DND-41 (cell line): ENCODE measurements around the gene PLEKHG3.
"Not testable (repeated sequence)": the region's sequence is repeated elsewhere in the genome, so short reads cannot be mapped to it uniquely, and the experiment has no call there.

ENCODE experiments used
- ATAC-seq: fragments of 200-7000 bp; cut with Tn5 transposase; 3 replicates; pipeline ENCODE4 v1.9.1; 2021; ENCODE audit warnings: low read depth; ENCODE audit not compliant: insufficient read depth
- DNase-seq: peaks from one replicate; pipeline ENCODE4 v3.0.0-alpha.2; 2020
- H2AFZ ChIP-seq: 2 replicates; pipeline ENCODE4 v1.6.0; 2012; ENCODE audit warnings: low read depth, low read length
- H3K27ac ChIP-seq: 2 replicates; pipeline ENCODE4 v1.5.1; 2012; ENCODE audit warnings: low read length, inconsistent platforms
- H3K27me3 ChIP-seq: fragments of 200-600 bp; sonication (generic); 2 replicates; pipeline ENCODE4 v1.6.0; 2012; ENCODE audit warnings: low read length, mild to moderate bottlenecking, inconsistent platforms; ENCODE audit not compliant: insufficient read depth, poor library complexity
- H3K36me3 ChIP-seq: 2 replicates; pipeline ENCODE4 v1.5.1; 2012; ENCODE audit warnings: low read length, inconsistent platforms; ENCODE audit not compliant: insufficient read depth
- H3K4me1 ChIP-seq: 2 replicates; pipeline ENCODE4 v1.5.1; 2012; ENCODE audit warnings: mild to moderate bottlenecking, low read length; ENCODE audit not compliant: insufficient read depth
- H3K4me2 ChIP-seq: 2 replicates; pipeline ENCODE4 v1.6.0; 2012; ENCODE audit warnings: mild to moderate bottlenecking, moderate library complexity, low read length, inconsistent platforms; ENCODE audit not compliant: insufficient read depth
- H3K4me3 ChIP-seq, 2 experiments: fragments of 200-600 bp in 1 of 2; shearing (Covaris generic) in 1 of 2; 2 replicates each; pipeline ENCODE4 v1.5.1; 2012 to 2016; ENCODE audit warnings: inconsistent platforms in 2 of 2, low read length in 2 of 2, mild to moderate bottlenecking in 2 of 2, low read depth in 1 of 2, moderate library complexity in 1 of 2
- H3K79me2 ChIP-seq: 2 replicates; pipeline ENCODE4 v1.6.0; 2012; ENCODE audit warnings: low read length, inconsistent platforms; ENCODE audit not compliant: insufficient read depth
- H3K9ac ChIP-seq: 2 replicates; pipeline ENCODE4 v1.6.0; 2012; ENCODE audit warnings: low read depth, mild to moderate bottlenecking, inconsistent platforms, low read length, moderate library complexity
- H3K9me3 ChIP-seq: 2 replicates; pipeline ENCODE4 v1.5.1; 2012; ENCODE audit warnings: low read length, moderate library complexity, mild to moderate bottlenecking, inconsistent platforms; ENCODE audit not compliant: insufficient read depth, severe bottlenecking
- H4K20me1 ChIP-seq: 2 replicates; pipeline ENCODE4 v1.6.0; 2012; ENCODE audit warnings: low read length; ENCODE audit not compliant: insufficient read depth
- CTCF ChIP-seq: IDR thresholded peaks from 2 replicates; pipeline ENCODE4 v1.5.1; 2012; ENCODE audit warnings: borderline replicate concordance, low read length, moderate library complexity, mild to moderate bottlenecking; ENCODE audit not compliant: poor library complexity, severe bottlenecking; ENCODE audit errors: extremely low read depth
- EZH2 ChIP-seq: IDR thresholded peaks from 3 replicates; pipeline ENCODE4 v1.6.1; 2012; ENCODE audit warnings: borderline replicate concordance, low read depth, mild to moderate bottlenecking, moderate library complexity, low read length, inconsistent platforms; ENCODE audit not compliant: severe bottlenecking

PLEKHG3 gene

GRCh38 chr14:64686282-64686615, 18.0 kb upstream of the PLEKHG3 start:
- Histone ChIP-seq H3K4me2 (no peak overlapping the region), H3K9me3 (no peaks in the 10 kb centered on the region), H3K79me2 (no peaks in the 10 kb centered on the region), H3K27me3 (peaks cover 5% of the 10 kb centered on the region), H2AFZ (no peak overlapping the region), H3K27ac (no peak overlapping the region), H3K4me3 (no peak overlapping the region), H3K36me3 (no peaks in the 10 kb centered on the region), H3K4me1 (no peaks in the 10 kb centered on the region), H3K9ac (no peak overlapping the region), H4K20me1 (no peaks in the 10 kb centered on the region)
- ATAC-seq (no peak), DNase-seq (no peak)
- TF ChIP-seq CTCF (no peak), EZH2 (no peak)

- H3K79me2 ChIP-seq, result no peaks in the 10 kb centered on the region
- no peaks in the 10 kb centered on the region for H3K36me3 ChIP-seq
- H3K9me3 ChIP-seq, result no peaks in the 10 kb centered on the region
- H3K27ac ChIP-seq, result no peak overlapping the region
- H3K4me1 ChIP-seq, result no peaks in the 10 kb centered on the region
- H2AFZ ChIP-seq, result no peak overlapping the region
- TF ChIP-seq CTCF (no peak), EZH2 (no peak)
- no peak overlapping the region for H3K9ac ChIP-seq
- no peak overlapping the region for H3K4me3 ChIP-seq
- no peaks in the 10 kb centered on the region for H4K20me1 ChIP-seq
- ATAC-seq (no peak), DNase-seq (no peak)
- no peak overlapping the region for H3K4me2 ChIP-seq
- H3K27me3 ChIP-seq, result peaks cover 12% of the 10 kb centered on the region
These were observed 16.2 kb upstream of the PLEKHG3 start for GRCh38 chr14:64688031-64688430.

- H3K4me2 ChIP-seq, result no peak overlapping the region
- no peak overlapping the region for H3K4me3 ChIP-seq
- no peaks in the 10 kb centered on the region for H3K36me3 ChIP-seq
- no peak overlapping the region for H3K27ac ChIP-seq
- H3K4me1 ChIP-seq, result no peaks in the 10 kb centered on the region
- H3K79me2 ChIP-seq, result no peaks in the 10 kb centered on the region
- H2AFZ ChIP-seq, result no peak overlapping the region
- no peak overlapping the region for H3K9ac ChIP-seq
- ATAC-seq, result no peak
- no peaks in the 10 kb centered on the region for H3K9me3 ChIP-seq
- peaks cover 18% of the 10 kb centered on the region for H3K27me3 ChIP-seq
- TF ChIP-seq CTCF (no peak), EZH2 (no peak)
- DNase-seq, result no peak
- no peaks in the 10 kb centered on the region for H4K20me1 ChIP-seq
These were observed 15.4 kb upstream of the PLEKHG3 start for GRCh38 chr14:64688811-64689281.

- no peak for DNase-seq
- Histone ChIP-seq H3K9ac (no peak overlapping the region), H3K4me1 (no peaks in the 10 kb centered on the region), H3K4me3 (no peak overlapping the region), H3K36me3 (no peaks in the 10 kb centered on the region), H3K27ac (no peak overlapping the region), H2AFZ (no peak overlapping the region), H3K79me2 (no peaks in the 10 kb centered on the region), H3K9me3 (no peaks in the 10 kb centered on the region), H3K27me3 (peaks cover 21% of the 10 kb centered on the region), H3K4me2 (no peak overlapping the region), H4K20me1 (no peaks in the 10 kb centered on the region)
- ATAC-seq, result no peak
- TF ChIP-seq EZH2 (no peak), CTCF (no peak)
These were observed 14.9 kb upstream of the PLEKHG3 start for GRCh38 chr14:64689289-64689688.

GRCh38 chr14:64690607-64691006, 13.6 kb upstream of the PLEKHG3 start:
- H3K9ac ChIP-seq, DNase-seq, H3K4me3 ChIP-seq, H3K4me1 ChIP-seq, H3K36me3 ChIP-seq, H3K79me2 ChIP-seq, H2AFZ ChIP-seq, H4K20me1 ChIP-seq, H3K27ac ChIP-seq, H3K4me2 ChIP-seq, H3K9me3 ChIP-seq, ATAC-seq: not testable (repeated sequence)
- H3K27me3 ChIP-seq, result peaks cover 24% of the 10 kb centered on the region
